ENCODE results near the gene RBM33. TPM values are rescaled to one million over a fixed set of nuclear protein-coding genes. Genes with fewer than 3 reads are reported as not detected.

Gene RBM33
- total RNA-seq, 2 experiments from 2014 or later: 73.7 to 84.8 TPM

DNA sequence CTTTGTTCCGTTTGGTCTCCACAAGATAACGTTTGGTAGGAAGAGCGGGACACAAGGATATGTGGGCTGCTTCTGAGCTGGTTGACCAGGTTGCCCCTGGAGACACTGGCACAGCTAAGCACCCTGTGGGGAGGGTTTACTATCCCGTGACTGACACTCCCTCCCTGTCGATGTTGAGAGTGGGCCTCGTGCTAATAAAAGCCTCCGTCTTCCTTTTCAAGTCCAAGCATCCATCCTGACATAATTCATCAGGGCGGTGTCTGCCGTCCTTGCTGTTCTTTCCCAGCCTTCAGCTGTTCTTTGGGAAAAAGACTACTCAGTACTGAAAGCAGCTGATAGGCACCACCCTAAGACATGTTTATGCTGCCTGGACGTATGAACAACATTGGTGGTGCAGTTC lies 118.2 kb downstream of the RBM33 start:
- ATAC-seq: no peak
- H3K36me3 Mint-ChIP-seq (ENCODE audit: low read depth): peaks cover 58% of the 10 kb centered on the region
- no peak for DNase-seq
- H3K4me1 Mint-ChIP-seq (ENCODE audit: low read depth): peaks cover 60% of the 10 kb centered on the region
- CTCF ChIA-PET: interaction anchor here (1.2 to 2.6 kb wide), 3 partner anchors 11 to 163 kb away, joined by 4 to 17 read pairs (median 5); no protein-coding TSS in a partner anchor
- POLR2A ChIA-PET: interaction anchor here (1.3 to 2.7 kb wide), 2 partner anchors 9 to 163 kb away, joined by 3 to 17 read pairs; no protein-coding TSS in a partner anchor
- TF ChIP-seq, protein P1, sequence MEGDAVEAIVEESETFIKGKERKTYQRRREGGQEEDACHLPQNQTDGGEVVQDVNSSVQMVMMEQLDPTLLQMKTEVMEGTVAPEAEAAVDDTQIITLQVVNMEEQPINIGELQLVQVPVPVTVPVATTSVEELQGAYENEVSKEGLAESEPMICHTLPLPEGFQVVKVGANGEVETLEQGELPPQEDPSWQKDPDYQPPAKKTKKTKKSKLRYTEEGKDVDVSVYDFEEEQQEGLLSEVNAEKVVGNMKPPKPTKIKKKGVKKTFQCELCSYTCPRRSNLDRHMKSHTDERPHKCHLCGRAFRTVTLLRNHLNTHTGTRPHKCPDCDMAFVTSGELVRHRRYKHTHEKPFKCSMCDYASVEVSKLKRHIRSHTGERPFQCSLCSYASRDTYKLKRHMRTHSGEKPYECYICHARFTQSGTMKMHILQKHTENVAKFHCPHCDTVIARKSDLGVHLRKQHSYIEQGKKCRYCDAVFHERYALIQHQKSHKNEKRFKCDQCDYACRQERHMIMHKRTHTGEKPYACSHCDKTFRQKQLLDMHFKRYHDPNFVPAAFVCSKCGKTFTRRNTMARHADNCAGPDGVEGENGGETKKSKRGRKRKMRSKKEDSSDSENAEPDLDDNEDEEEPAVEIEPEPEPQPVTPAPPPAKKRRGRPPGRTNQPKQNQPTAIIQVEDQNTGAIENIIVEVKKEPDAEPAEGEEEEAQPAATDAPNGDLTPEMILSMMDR (IDR thresholded peaks at IDR 0.05): no peak
- peak overlapping the region; percentile 95 for H3K27ac Mint-ChIP-seq
- no peaks in the 10 kb centered on the region for H3K27me3 Mint-ChIP-seq
- intact Hi-C loops (cut with micrococcal nuclease): loop anchor here (10.0 kb wide), 1 partner anchor 118 kb away; the partner anchor contains the start of gene RBM33
- H3K9me3 Mint-ChIP-seq: no peaks in the 10 kb centered on the region
- H3K4me3 Mint-ChIP-seq: peak overlapping the region; percentile 69

DNA sequence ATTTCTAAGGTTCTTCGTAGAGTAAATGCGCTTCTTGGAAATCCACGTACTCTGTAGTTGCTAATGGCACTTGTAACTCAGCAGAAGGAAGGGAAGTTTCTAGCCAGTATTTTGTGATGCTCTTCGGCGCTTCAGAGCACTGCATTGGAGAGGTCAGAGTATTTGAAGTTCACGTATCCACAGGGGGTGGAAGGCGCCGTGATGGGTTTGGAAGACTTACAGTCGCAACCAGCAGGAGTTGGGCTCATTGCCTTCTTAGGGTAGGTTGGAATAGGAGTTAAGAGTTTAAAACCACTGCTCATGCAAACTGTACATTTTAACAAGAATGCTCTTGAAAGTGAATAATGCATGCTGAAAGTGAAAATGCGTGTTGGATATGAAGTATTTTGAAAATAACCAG lies 118.7 kb downstream of the RBM33 start:
- DNase-seq: no peak
- ATAC-seq: no peak
- Mint-ChIP-seq H3K4me3 (peak overlapping the region; percentile 69), H3K4me1 (ENCODE audit: low read depth) (peaks cover 60% of the 10 kb centered on the region), H3K27me3 (no peaks in the 10 kb centered on the region), H3K27ac (peak overlapping the region; percentile 95), H3K9me3 (no peaks in the 10 kb centered on the region), H3K36me3 (ENCODE audit: low read depth) (peaks cover 58% of the 10 kb centered on the region)
- ChIA-PET POLR2A (interaction anchor here (0.8 to 2.7 kb wide), 4 partner anchors 9 to 164 kb away, joined by 3 to 17 read pairs (median 6); partner anchors contain the start of gene RBM33), CTCF (interaction anchor here (1.2 to 2.6 kb wide), 4 partner anchors 12 to 384 kb away, joined by 4 to 17 read pairs (median 6); no protein-coding TSS in a partner anchor)
- intact Hi-C loops (cut with micrococcal nuclease): loop anchor here (10.0 kb wide), 1 partner anchor 118 kb away; the partner anchor contains the start of gene RBM33
- TF ChIP-seq, protein P1 (IDR thresholded peaks at IDR 0.05): no peak

DNA sequence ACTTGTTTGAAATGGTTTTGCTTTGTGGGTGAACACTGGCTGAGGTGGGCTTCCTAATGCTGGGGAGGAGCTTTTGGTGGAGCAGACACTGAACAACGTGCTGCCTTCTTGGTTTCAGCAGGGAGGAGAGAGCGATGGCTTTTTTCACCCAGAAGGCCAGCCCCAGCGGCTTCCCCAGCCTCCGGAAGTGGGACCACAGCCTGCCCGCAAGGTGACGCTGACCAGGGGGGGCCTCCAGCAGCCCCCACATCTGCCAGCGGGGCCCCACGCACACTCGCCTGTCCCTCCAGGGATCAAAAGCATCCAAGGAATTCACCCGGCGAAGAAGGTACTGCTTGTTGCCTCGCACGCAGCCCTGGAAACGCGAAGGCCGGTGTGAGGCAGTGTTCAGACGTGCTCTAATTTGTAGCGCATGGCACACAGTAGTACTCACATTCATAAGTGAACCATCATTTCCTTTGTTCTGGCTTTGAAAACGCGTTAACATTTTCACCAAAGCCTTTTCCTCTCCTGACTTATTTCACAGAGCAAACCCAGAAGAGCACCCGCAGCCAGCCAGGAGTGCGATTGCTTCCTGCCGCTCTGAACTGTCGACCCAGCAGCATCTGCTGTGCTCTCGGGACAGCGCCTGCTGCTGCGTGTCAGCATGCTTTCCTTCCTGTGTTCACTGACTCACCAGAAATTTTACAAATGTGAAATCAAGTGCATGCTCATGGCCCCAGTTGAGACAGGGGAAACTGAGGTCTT lies 119.4 kb downstream of the RBM33 start:
- H3K36me3 Mint-ChIP-seq (ENCODE audit: low read depth): peaks cover 58% of the 10 kb centered on the region
- peak overlapping the region; percentile 69 for H3K4me3 Mint-ChIP-seq
- H3K27ac Mint-ChIP-seq: peak overlapping the region; percentile 95
- H3K9me3 Mint-ChIP-seq: no peaks in the 10 kb centered on the region
- intact Hi-C loops (cut with micrococcal nuclease): loop anchor here (2.0 to 10.0 kb wide), 2 partner anchors 25 to 119 kb away; partner anchors contain the start of gene RBM33
- H3K4me1 Mint-ChIP-seq (ENCODE audit: low read depth): peaks cover 62% of the 10 kb centered on the region
- DNase-seq (peak; percentile 80), ATAC-seq (peak; percentile 77)
- ChIA-PET CTCF (interaction anchor here (0.7 to 2.6 kb wide), 9 partner anchors 10 to 384 kb away, joined by 3 to 17 read pairs (median 4); no protein-coding TSS in a partner anchor), POLR2A (interaction anchor here (0.6 to 2.7 kb wide), 8 partner anchors 10 to 1447 kb away, joined by 3 to 17 read pairs (median 4); partner anchors contain the start of gene RBM33)
- TF ChIP-seq, protein P1 (IDR thresholded peaks at IDR 0.05): no peak
- no peaks in the 10 kb centered on the region for H3K27me3 Mint-ChIP-seq

DNA sequence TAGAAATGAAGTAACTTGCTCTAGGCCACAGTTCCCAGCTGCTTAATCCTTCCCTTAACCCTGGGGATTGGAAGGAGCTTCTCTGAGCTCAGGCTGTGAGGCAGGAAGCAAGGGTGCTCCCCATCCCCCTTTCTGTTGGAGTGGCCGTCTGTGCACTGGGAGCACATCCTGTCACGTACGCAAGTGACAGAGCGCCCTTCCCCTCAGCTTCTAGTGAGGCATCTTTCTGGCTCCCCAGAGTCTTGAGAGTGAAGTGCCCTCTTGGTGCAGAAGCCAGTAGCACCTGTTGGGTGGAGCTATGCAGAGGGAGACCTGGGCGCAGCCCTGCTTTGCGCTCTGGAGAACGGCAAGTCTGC lies 120.0 kb downstream of the RBM33 start:
- Mint-ChIP-seq H3K4me3 (peak overlapping the region; percentile 69), H3K4me1 (ENCODE audit: low read depth) (peaks cover 62% of the 10 kb centered on the region), H3K36me3 (ENCODE audit: low read depth) (peaks cover 62% of the 10 kb centered on the region), H3K9me3 (no peaks in the 10 kb centered on the region), H3K27ac (peak overlapping the region; percentile 95), H3K27me3 (no peaks in the 10 kb centered on the region)
- DNase-seq (peak; percentile 85), ATAC-seq (peak; percentile 85)
- intact Hi-C loops (cut with micrococcal nuclease): loop anchor here (2.0 to 10.0 kb wide), 2 partner anchors 26 to 120 kb away; partner anchors contain the start of gene RBM33
- TF ChIP-seq, protein P1 (IDR thresholded peaks at IDR 0.05): no peak
- ChIA-PET CTCF (interaction anchor here (0.7 to 1.7 kb wide), 7 partner anchors 10 to 385 kb away, joined by 3 to 9 read pairs (median 3); no protein-coding TSS in a partner anchor), POLR2A (interaction anchor here (0.6 to 2.7 kb wide), 6 partner anchors 11 to 1447 kb away, joined by 3 to 17 read pairs (median 4); partner anchors contain the start of gene RBM33)
